Duodenal mucosa (tissue), 2 donors: ENCODE data around the gene DENND6B.

ENCODE experiments used
- H3K27ac ChIP-seq: one replicate; pipeline ENCODE4 v1.7.0; 2013; ENCODE audit warnings: low read depth, low read length
- H3K27me3 ChIP-seq, 2 donors: one replicate each; pipeline ENCODE4 v1.7.0; 2013; ENCODE audit warnings: low read length in 2 of 2, control low read depth in 1 of 2; ENCODE audit not compliant: insufficient read depth in 2 of 2, control insufficient read depth in 1 of 2
- H3K36me3 ChIP-seq, 2 donors: one replicate each; pipeline ENCODE4 v1.7.0; 2013; ENCODE audit warnings: low read length in 2 of 2, control low read depth in 1 of 2; ENCODE audit not compliant: insufficient read depth in 2 of 2, control insufficient read depth in 1 of 2
- H3K4me1 ChIP-seq, 2 donors: one replicate each; pipeline ENCODE4 v1.7.0; 2013; ENCODE audit warnings: low read length in 2 of 2, control low read depth in 1 of 2; ENCODE audit not compliant: insufficient read depth in 2 of 2, control insufficient read depth in 1 of 2
- H3K4me3 ChIP-seq, 2 donors: one replicate each; pipeline ENCODE4 v1.7.0; 2013; ENCODE audit warnings: low read length in 2 of 2, low read depth in 1 of 2
- H3K9ac ChIP-seq, 2 donors: one replicate each; pipeline ENCODE4 v1.7.0; 2013; ENCODE audit warnings: low read length in 2 of 2, low read depth in 1 of 2
- H3K9me3 ChIP-seq, 2 donors: one replicate each; pipeline ENCODE4 v1.7.0; 2013; ENCODE audit warnings: low read length in 2 of 2, control low read depth in 1 of 2; ENCODE audit not compliant: control insufficient read depth in 1 of 2

The DENND6B gene

DNA sequence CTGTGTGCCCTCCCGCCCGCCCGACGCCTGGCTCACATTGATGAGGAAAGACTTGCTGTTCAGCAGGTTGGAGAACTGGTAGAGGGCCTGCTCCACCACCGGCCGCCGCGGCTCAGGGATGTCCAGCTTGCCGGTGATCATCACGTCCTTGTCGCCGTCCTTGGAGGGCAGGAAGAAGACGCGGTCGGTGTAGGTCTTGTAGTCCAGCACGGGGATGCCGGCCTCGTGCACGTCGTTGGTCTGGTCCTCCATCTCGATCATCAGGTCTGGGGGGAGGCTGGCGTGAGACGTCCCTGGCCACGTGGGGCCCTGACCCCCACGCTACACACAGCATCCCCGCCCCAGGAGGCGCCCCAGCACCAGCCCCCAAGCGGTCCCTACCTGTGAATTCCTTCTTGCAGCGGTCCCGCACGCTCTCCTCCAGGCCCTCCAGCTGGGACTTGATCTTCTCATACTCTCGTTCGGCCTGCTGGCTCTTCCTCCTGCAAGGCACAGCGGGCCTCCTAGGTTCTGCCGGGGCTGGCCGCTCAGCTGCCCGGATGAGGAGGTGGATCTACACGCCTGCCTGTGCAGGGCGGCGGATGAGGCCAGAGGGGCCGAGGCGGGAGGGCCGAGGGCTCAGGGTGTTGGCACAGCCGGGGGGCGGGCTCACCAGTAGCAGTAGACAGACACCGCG is 46.0 kb downstream of the DENND6B start:
- H3K9ac ChIP-seq, result no peak overlapping the region
- peaks cover 14 to 77% of the 10 kb centered on the region in 2 donors for H3K36me3 ChIP-seq
- H3K27me3 ChIP-seq, result no peaks in the 10 kb centered on the region
- H3K9me3 ChIP-seq, result no peaks in the 10 kb centered on the region
- H3K27ac ChIP-seq, result no peak overlapping the region
- no peak overlapping the region for H3K4me3 ChIP-seq
- peaks cover 6 to 7% of the 10 kb centered on the region in 2 donors for H3K4me1 ChIP-seq

GRCh38 chr22:50280022-50280707 is 46.6 kb downstream of the DENND6B start:
- Histone ChIP-seq H3K4me1 (peaks cover 6 to 7% of the 10 kb centered on the region in 2 donors), H3K9me3 (no peaks in the 10 kb centered on the region), H3K27ac (no peak overlapping the region), H3K36me3 (peaks cover 17 to 80% of the 10 kb centered on the region in 2 donors), H3K27me3 (no peaks in the 10 kb centered on the region), H3K4me3 (no peak overlapping the region), H3K9ac (no peak overlapping the region)

- Histone ChIP-seq H3K27ac (no peak overlapping the region), H3K4me1 (peaks cover 6 to 7% of the 10 kb centered on the region in 2 donors), H3K36me3 (peaks cover 21 to 76% of the 10 kb centered on the region in 2 donors), H3K9me3 (no peaks in the 10 kb centered on the region), H3K9ac (no peak overlapping the region), H3K4me3 (no peak overlapping the region), H3K27me3 (no peaks in the 10 kb centered on the region)
Observed at GRCh38 chr22:50278956-50279619, 47.7 kb downstream of the DENND6B start.

- Histone ChIP-seq H3K4me1 (peaks cover 6 to 7% of the 10 kb centered on the region in 2 donors), H3K36me3 (peaks cover 21 to 73% of the 10 kb centered on the region in 2 donors), H3K9me3 (no peaks in the 10 kb centered on the region), H3K27me3 (no peaks in the 10 kb centered on the region), H3K27ac (no peak overlapping the region), H3K4me3 (no peak overlapping the region), H3K9ac (no peak overlapping the region)
Observed at GRCh38 chr22:50278461-50278860, 48.4 kb downstream of the DENND6B start.

DNA sequence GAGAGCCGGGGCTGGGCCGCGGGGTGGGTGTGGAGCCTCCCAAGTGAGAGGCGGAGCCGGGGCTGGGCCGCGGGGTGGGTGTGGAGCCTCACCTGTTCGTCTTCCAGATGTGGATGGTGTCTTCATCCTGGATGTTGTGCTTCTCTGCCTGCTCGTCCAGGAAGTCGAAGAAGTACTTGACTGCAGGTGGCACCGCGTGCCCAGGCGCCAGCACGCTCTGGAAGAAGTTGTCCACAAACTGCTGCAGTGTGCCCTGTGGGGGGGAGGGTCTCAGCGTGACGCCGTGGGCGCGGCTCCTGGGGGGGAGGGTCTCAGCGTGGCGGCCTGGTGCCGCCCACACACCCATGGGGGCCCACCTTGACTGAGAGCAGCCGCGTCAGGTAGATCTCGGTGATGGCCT is 49.1 kb downstream of the DENND6B start:
- Histone ChIP-seq H3K36me3 (peaks cover 21 to 66% of the 10 kb centered on the region in 2 donors), H3K4me1 (peaks cover 2 to 4% of the 10 kb centered on the region in 2 donors)

DNA sequence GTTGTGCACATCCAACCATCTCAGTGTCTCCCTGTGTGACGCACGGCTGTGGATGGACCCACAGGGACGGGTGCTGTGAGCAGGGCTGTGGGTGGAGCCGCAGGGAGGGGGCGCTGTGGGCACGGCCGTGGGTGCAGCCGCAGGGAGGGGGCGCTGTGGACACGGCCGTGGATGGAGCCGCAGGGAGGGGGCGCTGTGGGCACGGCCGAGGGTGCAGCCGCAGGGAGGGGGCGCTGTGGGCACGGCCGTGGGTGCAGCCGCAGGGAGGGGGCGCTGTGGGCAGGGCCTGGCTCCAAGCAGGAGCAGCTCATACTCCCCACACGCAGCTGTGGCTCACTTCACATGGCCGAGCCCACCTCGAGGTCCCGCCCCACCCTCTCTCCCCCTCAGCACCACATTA is 50.7 kb downstream of the DENND6B start:
- no peaks in the 10 kb centered on the region for H3K27me3 ChIP-seq
- H3K9me3 ChIP-seq, result no peaks in the 10 kb centered on the region
- H3K4me3 ChIP-seq, result no peak overlapping the region
- no peak overlapping the region for H3K9ac ChIP-seq
- peaks cover 4% of the 10 kb centered on the region in 2 donors for H3K4me1 ChIP-seq
- H3K27ac ChIP-seq, result no peak overlapping the region
- H3K36me3 ChIP-seq, result peaks cover 13 to 51% of the 10 kb centered on the region in 2 donors

More for the DNA sequence above, 49.1 kb downstream of the DENND6B start:
- Histone ChIP-seq H3K9me3 (no peaks in the 10 kb centered on the region), H3K27me3 (no peaks in the 10 kb centered on the region), H3K27ac (no peak overlapping the region), H3K9ac (no peak overlapping the region), H3K4me3 (no peak overlapping the region)

GRCh38 chr22:50275181-50276055 is 51.4 kb downstream of the DENND6B start:
- Histone ChIP-seq H3K4me3 (no peak overlapping the region), H3K9me3 (no peaks in the 10 kb centered on the region), H3K9ac (no peak overlapping the region), H3K36me3 (peaks cover 12 to 45% of the 10 kb centered on the region in 2 donors), H3K27me3 (peaks cover 0 to 5% of the 10 kb centered on the region in 2 donors), H3K4me1 (peaks cover 7 to 11% of the 10 kb centered on the region in 2 donors), H3K27ac (no peak overlapping the region)

DNA sequence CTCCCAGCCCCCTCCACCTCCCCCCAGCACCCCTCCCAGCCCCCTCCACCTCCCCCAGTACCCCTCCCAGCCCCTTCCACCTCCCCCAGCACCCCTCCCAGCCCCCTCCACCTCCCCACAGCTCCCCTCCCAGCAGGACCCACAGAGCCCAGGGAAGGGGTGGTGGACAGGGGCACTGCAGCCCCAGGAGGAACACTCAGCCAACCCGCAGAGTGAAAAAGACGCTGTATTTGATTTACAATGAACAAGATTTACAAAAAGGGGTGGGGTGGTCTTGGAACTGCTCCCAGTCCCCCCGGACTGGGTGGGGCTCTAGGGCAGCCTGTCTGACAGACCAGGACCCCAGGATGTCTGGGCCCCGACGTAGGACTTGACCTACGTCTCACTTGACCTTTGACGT is 52.0 kb downstream of the DENND6B start:
- Histone ChIP-seq H3K9ac (no peak overlapping the region), H3K9me3 (no peaks in the 10 kb centered on the region), H3K4me3 (no peak overlapping the region), H3K4me1 (peaks cover 7 to 12% of the 10 kb centered on the region in 2 donors), H3K27ac (no peak overlapping the region), H3K36me3 (peaks cover 12 to 41% of the 10 kb centered on the region in 2 donors), H3K27me3 (peaks cover 0 to 5% of the 10 kb centered on the region in 2 donors)

DNA sequence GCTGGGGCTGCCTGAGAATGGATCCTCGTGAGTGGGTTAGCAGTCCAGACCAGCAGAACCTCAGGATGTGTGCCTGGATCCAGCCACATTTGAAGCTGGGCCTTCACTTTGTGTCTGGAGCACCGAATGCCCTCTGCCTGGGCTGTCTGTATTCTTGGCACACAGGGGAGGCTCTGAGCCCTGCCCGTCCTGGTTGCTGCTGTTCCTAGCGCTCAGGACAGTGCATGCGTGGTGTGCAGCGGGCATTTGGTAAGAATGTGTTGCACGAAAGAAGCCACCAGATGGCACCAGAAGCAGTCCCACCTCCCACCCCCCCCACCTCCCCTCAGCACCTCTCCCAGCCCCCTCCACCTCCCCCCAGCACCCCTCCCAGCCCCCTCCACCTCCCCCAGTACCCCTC is 52.5 kb downstream of the DENND6B start:
- peaks cover 2 to 5% of the 10 kb centered on the region in 2 donors for H3K27me3 ChIP-seq
- no peak overlapping the region for H3K4me3 ChIP-seq
- no peak overlapping the region for H3K27ac ChIP-seq
- no peak overlapping the region for H3K9ac ChIP-seq
- peaks cover 10 to 36% of the 10 kb centered on the region in 2 donors for H3K36me3 ChIP-seq
- H3K4me1 ChIP-seq, result peaks cover 9 to 16% of the 10 kb centered on the region in 2 donors
- no peaks in the 10 kb centered on the region for H3K9me3 ChIP-seq
